Endothelial cell of umbilical vein (primary cell): ENCODE results near the gene SLC5A1. TPM values are rescaled to one million over a fixed set of nuclear protein-coding genes. Genes with fewer than 3 reads are reported as not detected.

Source experiments
- BruUV-seq: library from RNA; stranded (reverse); fragments of 400-500 nt; replicated peaks from 2 replicates; lab custom pipeline; 2021; lab: Mats Ljungman, UMichigan
- CTCF ChIA-PET: fragments of 300-600, 350-600 bp; sonication (Branson Sonifier 250); formaldehyde crosslinking; loops from one replicate; lab custom pipeline; 2021; ENCODE audit warnings: antibody characterized with exemption, inconsistent platforms; lab: Charles Lee
- POLR2A ChIA-PET: fragments of 300-600, 350-600 bp; sonication (Branson Sonifier 250); formaldehyde crosslinking; loops from one replicate; lab custom pipeline; 2021; ENCODE audit warnings: antibody characterized with exemption, inconsistent platforms; lab: Charles Lee
- DNase-seq: peaks from one replicate; pipeline ENCODE4 v3.0.0-alpha.2; 2011; ENCODE audit warnings: low read depth, low spot score
- FAIRE-seq: peaks from 2 replicates; lab custom pipeline; 2011; peaks lifted over from hg19 to GRCh38; lab: Jason Lieb, UNC
- H2AFZ ChIP-seq: 2 replicates; pipeline ENCODE4 v1.6.0; 2012; ENCODE audit warnings: low read depth, low read length, control low read depth, inconsistent platforms
- H3K27ac ChIP-seq: 2 replicates; pipeline ENCODE4 v1.5.1; 2011; ENCODE audit warnings: low read depth, mild to moderate bottlenecking, control low read depth, low read length, moderate library complexity; ENCODE audit not compliant: insufficient read depth
- H3K27me3 ChIP-seq, 2 experiments: 2 replicates each; pipeline versions ENCODE4 v1.6.0 to v1.6.1; 2011; ENCODE audit warnings: low read length in 2 of 2, mixed read lengths in 1 of 2; ENCODE audit not compliant: control insufficient read depth in 2 of 2, insufficient read depth in 2 of 2
- H3K36me3 ChIP-seq, 2 experiments: 2 replicates in 1 of 2; 3 replicates in 1 of 2; pipeline ENCODE4 v1.5.1; 2011; ENCODE audit warnings: low read length in 2 of 2, mild to moderate bottlenecking in 1 of 2, moderate library complexity in 1 of 2; ENCODE audit not compliant: control insufficient read depth in 2 of 2, insufficient read depth in 2 of 2; ENCODE audit errors: extremely low read depth in 1 of 2
- H3K4me1 ChIP-seq: 3 replicates; pipeline ENCODE4 v1.5.1; 2011; ENCODE audit warnings: mild to moderate bottlenecking, low read length; ENCODE audit not compliant: control insufficient read depth, insufficient read depth; ENCODE audit errors: extremely low read depth
- H3K4me2 ChIP-seq: 2 replicates; pipeline ENCODE4 v1.6.1; 2011; ENCODE audit warnings: low read length, control low read depth, mixed read lengths; ENCODE audit not compliant: insufficient read depth
- H3K4me3 ChIP-seq, 3 experiments: fragments of 200-600 bp in 1 of 3; sonication (generic), shearing (Covaris generic) in 1 of 3; replicated peaks in 1 of 3; 2 replicates each; pipeline ENCODE4 v1.5.1; 2011 to 2016; ENCODE audit warnings: control low read depth in 3 of 3, low read length in 3 of 3, mild to moderate bottlenecking in 2 of 3, inconsistent platforms in 1 of 3, low read depth in 1 of 3, moderate library complexity in 1 of 3; ENCODE audit not compliant: insufficient read depth in 1 of 3
- H3K79me2 ChIP-seq: 2 replicates; pipeline ENCODE4 v1.6.0; 2012; ENCODE audit warnings: low read length, inconsistent platforms; ENCODE audit not compliant: control insufficient read depth, insufficient read depth
- H3K9ac ChIP-seq: replicated peaks from 2 replicates; pipeline ENCODE3; 2011; ENCODE audit warnings: low read length, control low read depth; ENCODE audit not compliant: insufficient read depth; ENCODE audit errors: extremely low read depth
- H3K9me1 ChIP-seq: replicated peaks from 3 replicates; pipeline ENCODE4 v1.6.0; 2011; ENCODE audit warnings: mild to moderate bottlenecking, low read length; ENCODE audit not compliant: control insufficient read depth, insufficient read depth; ENCODE audit errors: extremely low read depth
- H3K9me3 ChIP-seq: replicated peaks from 2 replicates; pipeline ENCODE4 v1.5.1; 2012; ENCODE audit warnings: low read length, inconsistent platforms; ENCODE audit not compliant: control insufficient read depth, insufficient read depth
- H4K20me1 ChIP-seq: replicated peaks from 2 replicates; pipeline ENCODE3; 2011; ENCODE audit warnings: mild to moderate bottlenecking, low read length; ENCODE audit not compliant: control insufficient read depth, insufficient read depth; ENCODE audit errors: extremely low read depth
- CTCF ChIP-seq, 2 donors: IDR thresholded peaks; 1 replicate in 1 of 2; 2 replicates in 1 of 2; pipeline ENCODE4 v1.5.1; 2011; ENCODE audit warnings: low read length in 2 of 2, mild to moderate bottlenecking in 2 of 2, moderate library complexity in 2 of 2, control low read depth in 1 of 2, inconsistent platforms in 1 of 2, low read depth in 1 of 2; ENCODE audit not compliant: insufficient read depth in 1 of 2; ENCODE audit errors: extremely low read depth in 1 of 2
- EZH2 ChIP-seq: IDR thresholded peaks from 2 replicates; pipeline ENCODE4 v1.6.1; 2012; ENCODE audit warnings: borderline replicate concordance, low read depth, mild to moderate bottlenecking, moderate library complexity, low read length, inconsistent platforms; ENCODE audit not compliant: severe bottlenecking
- FOS ChIP-seq: IDR thresholded peaks from 2 replicates; pipeline ENCODE4 v1.6.1; 2011; ENCODE audit warnings: mild to moderate bottlenecking, low read length, moderate library complexity, borderline replicate concordance; ENCODE audit not compliant: insufficient read depth
- GATA2 ChIP-seq: IDR thresholded peaks from 2 replicates; pipeline ENCODE4 v1.7.0; 2011; ENCODE audit warnings: low read depth, mild to moderate bottlenecking, moderate library complexity, mixed read lengths, low read length; ENCODE audit not compliant: insufficient read length, insufficient read depth
- JUN ChIP-seq: IDR thresholded peaks from 2 replicates; pipeline ENCODE4 v1.6.1; 2011; ENCODE audit warnings: borderline replicate concordance, low read depth; ENCODE audit not compliant: insufficient read length, insufficient read depth
- MYC ChIP-seq: IDR thresholded peaks from one replicate; pipeline ENCODE4 v1.6.1; 2011; ENCODE audit warnings: mild to moderate bottlenecking, low read depth, low read length
- POLR2A ChIP-seq: IDR thresholded peaks from 2 replicates; pipeline ENCODE4 v1.6.1; 2012; ENCODE audit warnings: low read depth, mild to moderate bottlenecking, control low read depth, low read length
- POLR2AphosphoS5 ChIP-seq: IDR thresholded peaks from 2 replicates; pipeline ENCODE4 v1.6.1; 2012; ENCODE audit warnings: low read depth, mild to moderate bottlenecking, control low read depth, low read length, moderate library complexity; ENCODE audit not compliant: insufficient read depth
- dilution Hi-C: fragments of 300-500 bp; cut with MboI; formaldehyde crosslinking; loops from one replicate; pipeline ENCODE4 v1.15.0; 2019; ENCODE audit warnings: low sequenced_read_pairs; ENCODE audit not compliant: extremely low pct_ligation_motif_present
- intact Hi-C: fragments of 100-400 bp; cut with micrococcal nuclease; formaldehyde crosslinking; loops from one replicate; pipeline ENCODE4 v1.10.0; 2022
- polyA plus RNA-seq, 4 experiments: library from polyadenylated mRNA; depleted of rRNA in 3 of 4; stranded (reverse) in 3 of 4; unstranded in 1 of 4; fragments of >200 nt; gene quantifications; 2 replicates each; pipeline versions ENCODE4 v1.2.1 to v1.2.3, GENCODE V29; 2011 to 2012; ENCODE audit warnings: missing spikeins in 1 of 4
- total RNA-seq: library from RNA; stranded (reverse); gene quantifications from 2 replicates; pipeline ENCODE4 v1.2.3, GENCODE V29; 2021
- TF ChIP-seq, protein P1 (sequence below): IDR thresholded peaks from 2 replicates; pipeline ENCODE4 v1.6.1; 2011; ENCODE audit not compliant: insufficient read depth, insufficient read length

SLC5A1 gene
- total and polyA plus RNA-seq, 2 donors (not counting 3 experiments of a cell fraction or from before 2014, with no cell fraction given), result not detected

- H3K9ac ChIP-seq, result no peak overlapping the region
- H3K4me3 ChIP-seq, result no peak overlapping the region
- DNase-seq (no peak), FAIRE-seq (no peak)
- ChIA-PET POLR2A (no interaction called here), CTCF (no interaction called here)
- dilution Hi-C loops (no loop called here), intact Hi-C loops (no loop called here)
- no peaks in the 10 kb centered on the region for H3K4me1 ChIP-seq
- no peak overlapping the region for H2AFZ ChIP-seq
- TF ChIP-seq JUN, result no peak
- TF ChIP-seq POLR2A, result no peak
- TF ChIP-seq, protein P1, sequence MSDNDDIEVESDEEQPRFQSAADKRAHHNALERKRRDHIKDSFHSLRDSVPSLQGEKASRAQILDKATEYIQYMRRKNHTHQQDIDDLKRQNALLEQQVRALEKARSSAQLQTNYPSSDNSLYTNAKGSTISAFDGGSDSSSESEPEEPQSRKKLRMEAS, result no peak
- no peak for TF ChIP-seq CTCF (IDR thresholded peaks at IDR 0.05; ENCODE audit: extremely low read depth in 1 of 2, insufficient read depth in 1 of 2, low read depth in 1 of 2, low read length in 2 of 2)
- no peak for TF ChIP-seq EZH2
- TF ChIP-seq GATA2, result no peak
- no peak for TF ChIP-seq MYC
- TF ChIP-seq POLR2AphosphoS5, result no peak
- TF ChIP-seq FOS, result no peak
- BruUV-seq, result no TSS peak
- no peaks in the 10 kb centered on the region for H3K9me3 ChIP-seq
- H3K9me1 ChIP-seq, result no peaks in the 10 kb centered on the region
- H4K20me1 ChIP-seq, result no peaks in the 10 kb centered on the region
- no peaks in the 10 kb centered on the region for H3K79me2 ChIP-seq
- no peak overlapping the region for H3K27ac ChIP-seq
- H3K36me3 ChIP-seq, result no peaks in the 10 kb centered on the region
- H3K4me2 ChIP-seq, result no peak overlapping the region
- H3K27me3 ChIP-seq, result peaks cover 5 to 8% of the 10 kb centered on the region in 2 experiments
These were observed 9.2 kb downstream of the SLC5A1 start for GRCh38 chr22:32052244-32052643.
